Thoracic aorta (tissue), 2 donors: Measurements from ENCODE around the gene DDX25. TPM values are rescaled to one million over a fixed set of nuclear protein-coding genes. Genes with fewer than 3 reads are reported as not detected.
"Not testable (repeated sequence)": the region's sequence is repeated elsewhere in the genome, so short reads cannot be mapped to it uniquely, and the experiment has no call there.

Source experiments
- ATAC-seq: fragments of 150-250 bp; one replicate; pipeline ENCODE4 v1.8.0; 2017; ENCODE audit warnings: low read depth; ENCODE audit not compliant: insufficient number of reproducible peaks, low FRiP score
- DNase-seq: peaks from one replicate; pipeline ENCODE4 v3.0.0-alpha.2; 2020; ENCODE audit warnings: low spot score
- H3K27ac ChIP-seq, 2 donors: fragments of 200-600 bp; sonication (generic); 1 replicate in 1 of 2; 2 replicates in 1 of 2; pipeline ENCODE4 v1.5.1; 2016; ENCODE audit warnings: mild to moderate bottlenecking in 2 of 2, moderate library complexity in 2 of 2
- H3K27me3 ChIP-seq: fragments of 200-600 bp; sonication (generic); replicated peaks from 2 replicates; pipeline ENCODE4 v1.6.0; 2016; ENCODE audit warnings: mild to moderate bottlenecking; ENCODE audit not compliant: insufficient read depth
- H3K36me3 ChIP-seq: fragments of 200-600 bp; sonication (generic); one replicate; pipeline ENCODE4 v1.5.1; 2016
- H3K4me1 ChIP-seq, 2 donors: fragments of 200-600 bp; sonication (generic); 1 replicate in 1 of 2; 2 replicates in 1 of 2; pipeline versions ENCODE4 v1.5.1 to v1.6.0; 2016; ENCODE audit warnings: low read depth in 2 of 2, mild to moderate bottlenecking in 1 of 2; ENCODE audit not compliant: control insufficient read depth in 1 of 2
- H3K4me3 ChIP-seq: fragments of 200-600 bp; sonication (generic); 2 replicates; pipeline ENCODE4 v1.5.1; 2016; ENCODE audit warnings: mild to moderate bottlenecking
- H3K9me3 ChIP-seq: fragments of 200-600 bp; sonication (generic); 2 replicates; pipeline ENCODE4 v1.5.1; 2016
- CTCF ChIP-seq: fragments of 200-600 bp; sonication (generic); IDR thresholded peaks from one replicate; pipeline ENCODE4 v1.5.1; 2019; ENCODE audit warnings: antibody characterized with exemption
- total RNA-seq, 2 donors: library from RNA; depleted of rRNA; stranded (reverse); fragments of >200 nt; gene quantifications; one replicate each; pipeline versions ENCODE4 v1.1.0 to v1.2.3, GENCODE V29; 2016

DDX25 gene
- total RNA-seq: not detected

- Histone ChIP-seq H3K9me3 (no peaks in the 10 kb centered on the region), H3K27ac (no peak within 1 kb of the TSS), H3K36me3 (peaks cover 5% of the 10 kb centered on the region), H3K4me1 (peaks cover 14 to 19% of the 10 kb centered on the region in 2 donors), H3K27me3 (peaks cover 7% of the 10 kb centered on the region), H3K4me3 (peak within 1 kb of the TSS; percentile 91)
- DNase-seq (no peak), ATAC-seq (no peak)
- no peak for TF ChIP-seq CTCF
Observed at GRCh38 chr11:125903711-125904659, at the start of gene DDX25. DDX25 (plus strand) TSS chr11:125904508; CDS start chr11:125904518, 10 bp downstream.

DNA sequence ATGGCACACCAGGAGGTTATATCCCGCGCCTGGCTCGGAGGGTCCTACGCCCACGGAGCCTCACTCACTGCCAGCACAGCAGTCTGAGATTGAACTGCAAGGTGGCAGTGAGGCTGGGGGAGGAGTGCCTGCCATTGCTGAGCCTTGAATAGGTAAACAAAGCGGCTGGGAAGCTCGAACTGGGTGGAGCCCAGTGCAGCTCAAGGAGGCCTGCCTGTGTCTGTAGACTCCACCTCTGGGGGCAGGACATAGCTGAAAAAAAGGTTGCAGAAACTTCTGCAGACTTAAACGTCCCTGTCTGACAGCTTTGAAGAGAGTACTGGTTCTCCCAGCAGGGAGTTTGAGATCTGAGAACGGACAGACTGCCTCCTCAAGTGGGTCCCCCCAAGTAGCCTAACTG lies 46.6 kb upstream of the DDX25 start:
- DNase-seq: not testable (repeated sequence)

GRCh38 chr11:125862786-125863185 lies 41.5 kb upstream of the DDX25 start:
- H3K4me1 ChIP-seq, DNase-seq, H3K27me3 ChIP-seq, H3K27ac ChIP-seq, H3K9me3 ChIP-seq, H3K36me3 ChIP-seq, H3K4me3 ChIP-seq, ATAC-seq: not testable (repeated sequence)

More for the DNA sequence above, 46.6 kb upstream of the DDX25 start:
- not testable (repeated sequence) for H3K27me3 ChIP-seq, H3K27ac ChIP-seq, ATAC-seq, H3K4me1 ChIP-seq, H3K9me3 ChIP-seq, H3K36me3 ChIP-seq, H3K4me3 ChIP-seq

GRCh38 chr11:125865354-125865753 lies 39.0 kb upstream of the DDX25 start:
- not testable (repeated sequence) for ATAC-seq, H3K36me3 ChIP-seq, DNase-seq, H3K9me3 ChIP-seq, H3K27me3 ChIP-seq, H3K4me3 ChIP-seq, H3K27ac ChIP-seq, H3K4me1 ChIP-seq

DNA sequence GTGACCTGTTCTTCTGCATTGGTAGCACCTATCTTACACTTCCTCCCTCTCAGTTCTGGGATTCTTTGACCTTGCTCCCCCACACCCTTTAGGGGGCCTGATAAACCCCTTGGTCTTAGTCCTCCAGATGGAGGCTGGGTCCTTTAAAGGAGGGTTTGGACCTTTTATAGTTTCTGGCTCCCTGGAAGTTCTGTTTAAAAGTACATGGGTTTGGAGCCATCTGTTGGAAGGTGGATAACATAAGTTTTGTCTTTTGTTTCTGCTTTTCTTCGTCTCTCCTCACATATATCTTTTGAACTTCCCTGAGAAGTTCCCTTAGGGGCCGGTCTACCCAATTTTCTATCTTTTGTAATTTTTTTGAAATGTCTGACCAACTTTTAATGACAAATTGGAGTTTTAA lies 34.8 kb upstream of the DDX25 start:
- Histone ChIP-seq H3K4me1 (no peaks in the 10 kb centered on the region), H3K4me3 (no peak overlapping the region), H3K27ac (no peak overlapping the region), H3K9me3 (no peaks in the 10 kb centered on the region), H3K27me3 (no peaks in the 10 kb centered on the region), H3K36me3 (no peaks in the 10 kb centered on the region)
- ATAC-seq (no peak), DNase-seq (no peak)
- no peak for TF ChIP-seq CTCF

DNA sequence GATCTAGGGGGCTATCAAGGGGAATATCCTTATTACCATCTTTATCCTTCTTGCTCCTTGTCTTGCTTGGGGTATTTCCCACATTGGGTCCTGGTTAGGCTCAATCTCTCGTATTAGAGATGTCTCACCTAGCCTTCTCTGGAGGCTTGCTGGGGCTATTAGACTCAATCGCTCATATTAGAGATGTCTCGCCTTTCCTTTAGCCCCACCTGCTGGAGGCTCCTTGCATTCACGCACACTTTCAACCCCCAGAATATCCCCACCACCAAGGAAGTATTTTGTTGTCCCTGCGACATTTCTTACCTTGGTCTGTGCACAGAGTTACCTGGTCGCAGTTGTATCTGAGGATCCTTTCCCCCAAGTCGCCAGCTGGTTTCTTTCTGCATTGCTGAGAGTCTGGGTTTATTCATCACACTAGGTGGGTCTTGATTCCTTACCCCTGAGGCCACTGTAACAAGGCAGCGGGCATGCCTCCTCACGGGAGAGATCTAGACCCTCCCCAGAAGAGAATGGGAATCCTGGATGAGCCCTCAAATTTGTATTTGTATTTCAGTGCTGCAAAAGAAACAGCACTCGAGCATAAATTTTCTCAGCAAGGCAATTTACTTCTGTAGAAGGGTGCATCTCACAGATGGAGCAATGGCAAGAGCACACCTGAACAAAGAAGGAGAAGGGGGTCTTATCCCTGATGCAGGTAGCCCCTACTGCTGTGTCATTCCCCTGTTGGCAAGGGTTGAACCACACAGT lies 32.7 kb upstream of the DDX25 start:
- H3K4me3 ChIP-seq: no peak overlapping the region
- peak; percentile 31 for TF ChIP-seq CTCF
- no peak overlapping the region for H3K27ac ChIP-seq
- DNase-seq: no peak
- no peaks in the 10 kb centered on the region for H3K4me1 ChIP-seq
- ATAC-seq: no peak
- no peaks in the 10 kb centered on the region for H3K27me3 ChIP-seq
- no peaks in the 10 kb centered on the region for H3K9me3 ChIP-seq
- H3K36me3 ChIP-seq: no peaks in the 10 kb centered on the region
